Central memory CD4-positive, alpha-beta T cell (primary cell): ENCODE measurements around the gene TCIRG1.
A peak's percentile ranks its signal among the peaks of the same experiment; 100 is the strongest.

ENCODE experiments used
- DNase-seq: peaks from one replicate; pipeline ENCODE4 v3.0.0; 2022

The TCIRG1 gene

DNA sequence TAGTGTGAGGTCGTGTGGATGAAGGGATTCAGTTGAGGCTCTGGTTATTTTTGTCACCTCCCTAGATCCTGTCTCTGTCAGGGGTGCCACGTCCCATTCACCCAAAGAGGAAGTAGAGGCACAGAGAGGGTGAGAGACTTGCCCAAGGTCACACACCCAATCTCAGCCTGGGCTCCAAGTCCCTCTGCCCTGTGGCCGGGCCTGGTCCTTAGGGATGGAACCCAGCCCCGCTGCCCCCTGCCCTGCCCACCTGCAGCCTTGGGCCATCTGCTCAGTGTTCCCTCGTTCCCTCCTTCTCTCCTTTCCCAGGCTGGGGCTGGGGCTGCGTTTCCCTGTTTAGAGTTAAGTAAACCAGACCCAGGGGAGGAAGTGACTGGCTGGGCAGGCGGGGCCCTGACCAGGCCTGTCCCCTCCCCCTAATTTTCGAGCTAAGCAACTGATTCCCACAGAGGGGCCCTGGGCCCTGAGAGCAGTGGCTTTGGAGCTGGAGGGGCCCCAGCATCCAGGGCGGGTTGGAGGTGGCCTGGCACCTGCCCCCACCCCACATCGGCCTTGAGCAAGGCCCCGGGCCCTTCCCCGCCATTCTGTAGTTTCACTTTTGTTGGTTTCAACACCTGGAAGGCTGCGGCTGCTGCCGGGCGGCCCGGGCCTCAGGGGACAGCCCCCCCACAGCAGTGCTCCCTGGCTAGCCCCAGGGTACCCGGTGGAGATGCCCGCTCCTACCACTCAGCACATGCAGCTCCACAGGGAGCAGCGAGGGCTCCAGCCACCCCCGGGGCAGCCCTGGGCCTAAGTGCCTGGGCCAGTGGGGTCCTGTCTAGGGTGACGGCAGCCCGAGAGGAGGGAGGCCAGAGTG lies 1.5 kb downstream of the TCIRG1 start:
- peak; percentile 56 for DNase-seq

DNA sequence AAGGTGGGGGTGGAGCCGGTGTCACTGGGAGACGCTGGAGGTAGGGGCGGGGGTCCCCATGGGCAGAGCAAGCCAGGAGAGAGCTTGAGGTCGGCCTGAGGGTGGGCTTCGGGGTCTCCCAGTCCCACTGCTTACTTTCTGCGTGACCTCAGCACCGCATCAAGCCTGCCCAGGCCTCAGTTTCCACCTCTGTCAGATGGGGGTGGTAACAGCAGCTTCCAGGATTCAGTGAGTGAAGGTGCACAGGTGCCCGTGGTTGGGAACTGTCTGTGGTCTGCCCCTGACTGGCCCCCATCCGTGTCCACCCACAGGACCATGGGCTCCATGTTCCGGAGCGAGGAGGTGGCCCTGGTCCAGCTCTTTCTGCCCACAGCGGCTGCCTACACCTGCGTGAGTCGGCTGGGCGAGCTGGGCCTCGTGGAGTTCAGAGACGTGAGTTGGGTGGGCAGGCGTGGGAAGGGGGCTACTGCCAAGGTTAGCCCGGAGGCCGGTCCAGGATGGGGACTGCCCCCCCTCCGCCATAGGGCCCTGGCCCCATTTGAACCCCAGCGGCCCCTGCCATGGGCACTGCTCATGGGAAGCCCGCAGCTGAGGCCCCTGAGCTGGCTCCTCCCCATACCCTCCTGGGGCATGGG lies 2.2 kb downstream of the TCIRG1 start:
- DNase-seq, result no peak

DNA sequence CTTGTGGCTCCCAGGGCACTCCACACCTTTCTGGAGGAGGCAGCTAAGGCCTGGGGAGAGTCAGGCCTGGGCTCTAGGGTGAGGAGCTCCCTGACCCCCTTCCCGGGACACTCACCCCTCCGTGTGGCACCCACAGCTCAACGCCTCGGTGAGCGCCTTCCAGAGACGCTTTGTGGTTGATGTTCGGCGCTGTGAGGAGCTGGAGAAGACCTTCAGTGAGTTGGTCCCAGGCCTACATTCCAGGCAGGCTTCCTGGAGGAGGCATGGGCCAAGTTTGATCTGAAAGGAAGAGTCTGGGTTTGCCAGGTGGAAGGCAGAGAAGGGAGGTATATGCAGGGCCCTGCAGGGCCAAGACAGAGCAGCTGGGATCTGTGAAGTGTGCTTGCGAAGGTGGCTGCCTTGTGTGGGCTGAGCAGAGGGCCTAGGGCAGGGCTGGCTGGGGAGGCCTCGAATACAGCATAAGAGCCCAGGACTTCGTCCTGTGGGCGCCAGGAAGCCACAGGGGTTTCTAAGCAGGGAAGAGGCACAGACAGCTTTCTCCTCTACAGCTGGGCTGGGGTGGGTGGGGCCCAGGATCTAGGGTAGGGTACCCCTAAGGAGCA lies 2.9 kb downstream of the TCIRG1 start:
- DNase-seq, result no peak

DNA sequence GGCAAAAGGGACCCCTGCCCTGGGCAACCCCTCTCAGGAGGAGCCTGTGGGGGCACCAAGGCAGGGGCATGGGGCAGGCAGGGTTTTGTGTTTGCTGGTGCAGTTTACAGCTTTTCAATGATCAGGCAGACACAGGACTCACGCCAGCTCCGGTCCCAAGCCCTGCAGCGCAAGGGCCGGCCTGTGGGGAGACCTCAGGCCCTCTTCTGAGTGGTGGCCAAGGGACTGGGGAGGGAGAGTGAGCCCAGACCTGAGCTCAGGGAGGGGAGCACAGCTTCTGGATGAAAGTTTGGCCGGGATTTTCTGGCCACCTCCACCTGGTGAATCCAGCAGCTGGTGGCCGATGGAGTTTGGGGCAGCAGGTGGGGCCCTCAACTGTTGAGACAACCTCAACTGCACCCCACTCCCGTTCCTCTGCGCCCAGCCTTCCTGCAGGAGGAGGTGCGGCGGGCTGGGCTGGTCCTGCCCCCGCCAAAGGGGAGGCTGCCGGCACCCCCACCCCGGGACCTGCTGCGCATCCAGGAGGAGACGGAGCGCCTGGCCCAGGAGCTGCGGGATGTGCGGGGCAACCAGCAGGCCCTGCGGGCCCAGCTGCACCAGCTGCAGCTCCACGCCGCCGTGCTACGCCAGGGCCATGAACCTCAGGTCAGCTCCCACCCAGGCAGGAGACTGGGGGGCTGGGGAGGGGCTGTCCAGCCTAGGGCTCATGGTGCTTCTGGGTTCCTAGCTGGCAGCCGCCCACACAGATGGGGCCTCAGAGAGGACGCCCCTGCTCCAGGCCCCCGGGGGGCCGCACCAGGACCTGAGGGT lies 3.6 kb downstream of the TCIRG1 start:
- DNase-seq, result no peak

DNA sequence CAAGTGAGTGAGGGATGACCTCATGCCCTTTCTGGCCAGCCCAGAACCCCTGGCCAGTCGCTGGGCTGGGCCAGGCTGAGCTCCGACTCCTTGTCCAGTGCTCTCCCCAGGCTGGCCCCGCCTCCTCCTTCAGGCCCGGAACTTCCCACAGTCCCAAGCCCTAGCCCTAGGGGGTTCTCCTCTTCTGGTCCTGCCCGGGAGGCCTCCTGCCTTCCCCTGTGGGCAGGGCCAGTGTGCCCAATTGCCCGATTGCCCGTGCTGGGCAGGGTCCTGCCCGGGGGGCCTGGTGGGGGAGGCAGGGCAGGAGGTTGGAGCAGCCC lies 4.2 kb downstream of the TCIRG1 start:
- DNase-seq, result no peak

DNA sequence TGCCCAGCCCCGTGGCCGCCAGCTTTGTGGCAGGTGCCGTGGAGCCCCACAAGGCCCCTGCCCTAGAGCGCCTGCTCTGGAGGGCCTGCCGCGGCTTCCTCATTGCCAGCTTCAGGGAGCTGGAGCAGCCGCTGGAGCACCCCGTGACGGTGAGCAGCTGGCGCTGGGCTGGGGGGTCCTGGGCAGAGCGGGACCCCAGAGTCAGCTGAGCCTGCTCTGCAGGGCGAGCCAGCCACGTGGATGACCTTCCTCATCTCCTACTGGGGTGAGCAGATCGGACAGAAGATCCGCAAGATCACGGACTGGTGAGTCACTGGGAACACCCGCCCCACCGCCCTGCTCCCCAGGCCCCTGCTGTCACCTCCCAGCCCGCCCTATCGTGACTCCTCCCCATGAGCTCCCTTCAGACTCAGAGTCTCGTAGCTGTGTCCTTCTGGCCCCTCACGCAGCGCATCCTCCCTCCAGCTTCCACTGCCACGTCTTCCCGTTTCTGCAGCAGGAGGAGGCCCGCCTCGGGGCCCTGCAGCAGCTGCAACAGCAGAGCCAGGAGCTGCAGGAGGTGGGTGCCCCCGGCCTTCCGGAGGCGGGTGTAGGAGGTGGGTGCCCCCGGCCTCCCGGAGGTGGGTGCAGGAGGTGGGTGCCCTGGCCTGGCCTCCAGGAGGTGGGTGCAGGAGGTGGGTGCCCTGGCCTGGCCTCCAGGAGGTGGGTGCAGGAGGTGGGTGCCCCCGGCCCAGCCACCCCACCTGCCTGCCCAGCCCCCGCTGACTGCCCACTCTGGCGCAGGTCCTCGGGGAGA lies 4.7 kb downstream of the TCIRG1 start:
- DNase-seq, result no peak

DNA sequence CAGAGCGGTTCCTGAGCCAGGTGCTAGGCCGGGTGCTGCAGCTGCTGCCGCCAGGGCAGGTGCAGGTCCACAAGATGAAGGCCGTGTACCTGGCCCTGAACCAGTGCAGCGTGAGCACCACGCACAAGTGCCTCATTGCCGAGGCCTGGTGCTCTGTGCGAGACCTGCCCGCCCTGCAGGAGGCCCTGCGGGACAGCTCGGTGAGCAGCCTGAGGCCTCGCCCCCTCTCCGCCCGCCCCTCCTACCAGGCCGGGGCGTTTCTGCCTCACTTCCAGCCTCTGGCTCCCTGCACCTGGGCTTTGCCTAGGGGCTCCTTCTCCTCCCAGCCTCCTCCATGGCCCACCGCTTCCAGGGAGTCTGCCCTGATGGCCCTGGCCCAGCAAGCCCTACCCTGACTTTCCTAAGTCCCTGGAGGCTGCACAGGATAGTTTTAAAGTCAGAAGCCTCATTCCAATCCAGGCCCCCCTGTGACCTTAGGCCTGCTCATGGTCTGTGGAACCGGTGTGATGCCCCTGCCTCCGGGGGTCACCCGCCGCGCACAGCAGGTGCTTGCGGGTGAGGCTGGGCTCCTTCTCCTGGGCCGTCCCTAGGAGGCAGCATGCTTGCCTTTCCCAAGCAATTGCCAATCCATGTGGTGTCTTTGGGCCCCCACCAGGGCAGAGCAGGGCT lies 5.5 kb downstream of the TCIRG1 start:
- DNase-seq, result no peak

DNA sequence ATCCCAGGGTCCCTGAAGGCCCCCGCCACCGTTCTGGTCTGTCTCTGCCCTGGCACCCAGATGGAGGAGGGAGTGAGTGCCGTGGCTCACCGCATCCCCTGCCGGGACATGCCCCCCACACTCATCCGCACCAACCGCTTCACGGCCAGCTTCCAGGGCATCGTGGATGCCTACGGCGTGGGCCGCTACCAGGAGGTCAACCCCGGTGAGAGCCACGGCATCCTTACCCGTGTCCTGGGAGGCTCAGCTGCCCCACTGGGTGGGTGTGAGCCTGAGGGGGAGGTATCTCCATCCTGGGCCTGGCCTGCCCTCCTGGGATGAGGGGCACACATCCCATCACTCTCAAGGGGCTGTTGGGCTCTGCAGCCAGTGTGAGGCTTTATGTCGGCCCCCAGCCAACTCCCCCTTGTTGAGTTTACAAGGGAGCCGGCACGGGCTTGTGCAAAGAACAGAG lies 6.1 kb downstream of the TCIRG1 start:
- DNase-seq, result no peak

DNA sequence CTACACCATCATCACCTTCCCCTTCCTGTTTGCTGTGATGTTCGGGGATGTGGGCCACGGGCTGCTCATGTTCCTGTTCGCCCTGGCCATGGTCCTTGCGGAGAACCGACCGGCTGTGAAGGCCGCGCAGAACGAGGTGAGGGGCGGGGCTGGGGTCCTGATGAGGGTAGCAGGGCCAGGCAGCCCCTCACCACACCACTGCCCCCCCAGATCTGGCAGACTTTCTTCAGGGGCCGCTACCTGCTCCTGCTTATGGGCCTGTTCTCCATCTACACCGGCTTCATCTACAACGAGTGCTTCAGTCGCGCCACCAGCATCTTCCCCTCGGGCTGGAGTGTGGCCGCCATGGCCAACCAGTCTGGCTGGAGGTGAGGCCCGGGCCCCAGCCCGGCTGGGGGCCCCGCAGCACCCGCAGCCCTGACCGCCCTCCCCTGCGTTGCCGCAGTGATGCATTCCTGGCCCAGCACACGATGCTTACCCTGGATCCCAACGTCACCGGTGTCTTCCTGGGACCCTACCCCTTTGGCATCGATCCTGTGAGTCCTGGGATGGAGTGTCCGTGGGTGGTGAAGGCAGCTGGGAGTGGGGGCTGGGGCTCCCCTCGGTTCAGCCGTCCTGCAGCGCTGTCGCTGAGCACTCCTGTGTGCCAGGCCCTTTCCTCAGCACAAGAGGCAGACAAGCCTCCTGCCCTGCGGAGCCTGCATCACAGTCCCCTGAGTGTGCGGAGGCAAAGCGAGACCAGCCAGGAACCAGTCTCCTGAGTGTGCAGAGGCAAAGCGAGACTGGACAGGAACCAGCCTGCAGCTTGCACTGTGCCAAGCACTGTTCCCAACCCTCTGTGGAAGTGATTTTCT lies 8.8 kb downstream of the TCIRG1 start:
- DNase-seq, result no peak

DNA sequence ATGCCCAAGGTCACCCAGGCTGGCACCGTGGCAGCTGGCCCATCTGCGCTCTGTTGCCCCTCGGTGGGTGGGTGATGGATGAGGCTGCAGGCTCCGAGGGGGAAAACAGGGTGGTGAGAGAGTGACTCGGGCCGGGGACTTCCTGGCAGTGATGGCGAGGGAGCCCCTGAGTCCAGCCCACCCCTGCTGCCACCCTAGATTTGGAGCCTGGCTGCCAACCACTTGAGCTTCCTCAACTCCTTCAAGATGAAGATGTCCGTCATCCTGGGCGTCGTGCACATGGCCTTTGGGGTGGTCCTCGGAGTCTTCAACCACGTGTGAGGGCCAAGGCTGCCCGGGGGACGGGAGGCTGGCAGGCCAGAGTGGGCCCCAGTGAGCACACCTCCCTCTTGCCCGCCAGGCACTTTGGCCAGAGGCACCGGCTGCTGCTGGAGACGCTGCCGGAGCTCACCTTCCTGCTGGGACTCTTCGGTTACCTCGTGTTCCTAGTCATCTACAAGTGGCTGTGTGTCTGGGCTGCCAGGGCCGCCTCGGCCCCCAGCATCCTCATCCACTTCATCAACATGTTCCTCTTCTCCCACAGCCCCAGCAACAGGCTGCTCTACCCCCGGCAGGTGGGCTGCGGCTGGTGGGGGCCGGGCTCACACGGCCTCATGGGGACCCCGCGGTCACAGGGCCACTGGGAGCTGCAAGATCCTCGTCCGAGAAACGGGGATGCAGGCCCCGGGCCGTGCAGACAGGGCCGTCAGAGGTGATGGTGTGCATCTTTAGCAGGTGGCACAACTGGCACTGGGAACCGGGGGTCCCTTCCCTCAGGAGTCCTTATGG lies 10.1 kb downstream of the TCIRG1 start:
- no peak for DNase-seq

DNA sequence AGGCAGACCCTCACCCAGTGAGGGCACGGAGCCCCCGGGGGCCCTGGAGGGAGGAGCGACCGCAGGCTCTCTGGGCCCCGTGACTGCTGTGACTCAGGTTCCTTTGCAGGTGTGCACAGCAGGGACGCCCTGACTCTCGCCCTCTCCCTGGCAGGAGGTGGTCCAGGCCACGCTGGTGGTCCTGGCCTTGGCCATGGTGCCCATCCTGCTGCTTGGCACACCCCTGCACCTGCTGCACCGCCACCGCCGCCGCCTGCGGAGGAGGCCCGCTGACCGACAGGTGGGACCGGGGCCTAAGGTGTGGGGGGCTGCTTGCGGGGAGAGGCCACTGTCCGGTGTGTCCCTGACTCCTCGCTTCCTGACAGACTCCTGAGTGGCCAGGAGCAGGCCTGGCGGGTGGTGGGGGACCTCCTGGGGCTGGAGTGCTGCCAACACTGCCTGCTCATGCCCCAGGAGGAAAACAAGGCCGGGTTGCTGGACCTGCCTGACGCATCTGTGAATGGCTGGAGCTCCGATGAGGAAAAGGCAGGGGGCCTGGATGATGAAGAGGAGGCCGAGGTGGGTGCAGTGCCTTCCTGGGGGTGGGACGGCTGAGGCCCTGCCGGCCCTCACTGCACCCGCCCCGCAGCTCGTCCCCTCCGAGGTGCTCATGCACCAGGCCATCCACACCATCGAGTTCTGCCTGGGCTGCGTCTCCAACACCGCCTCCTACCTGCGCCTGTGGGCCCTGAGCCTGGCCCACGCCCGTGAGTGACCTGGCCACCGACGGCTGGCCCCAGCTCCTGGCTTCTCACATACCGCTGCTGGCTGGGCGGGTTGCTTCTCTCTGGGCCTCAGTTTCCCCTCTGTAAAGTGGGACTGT lies 10.9 kb downstream of the TCIRG1 start:
- DNase-seq, result no peak

DNA sequence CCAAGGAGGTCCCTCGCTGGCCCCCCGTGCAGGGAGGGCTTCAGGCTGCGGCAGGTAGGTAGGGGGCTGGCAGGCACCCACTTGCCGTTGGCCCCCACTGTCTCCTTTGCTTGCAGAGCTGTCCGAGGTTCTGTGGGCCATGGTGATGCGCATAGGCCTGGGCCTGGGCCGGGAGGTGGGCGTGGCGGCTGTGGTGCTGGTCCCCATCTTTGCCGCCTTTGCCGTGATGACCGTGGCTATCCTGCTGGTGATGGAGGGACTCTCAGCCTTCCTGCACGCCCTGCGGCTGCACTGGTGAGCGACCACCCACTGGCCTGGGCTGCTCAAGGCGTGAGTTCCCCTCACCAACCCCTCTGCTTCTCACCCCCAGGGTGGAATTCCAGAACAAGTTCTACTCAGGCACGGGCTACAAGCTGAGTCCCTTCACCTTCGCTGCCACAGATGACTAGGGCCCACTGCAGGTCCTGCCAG lies 11.6 kb downstream of the TCIRG1 start:
- no peak for DNase-seq

DNA sequence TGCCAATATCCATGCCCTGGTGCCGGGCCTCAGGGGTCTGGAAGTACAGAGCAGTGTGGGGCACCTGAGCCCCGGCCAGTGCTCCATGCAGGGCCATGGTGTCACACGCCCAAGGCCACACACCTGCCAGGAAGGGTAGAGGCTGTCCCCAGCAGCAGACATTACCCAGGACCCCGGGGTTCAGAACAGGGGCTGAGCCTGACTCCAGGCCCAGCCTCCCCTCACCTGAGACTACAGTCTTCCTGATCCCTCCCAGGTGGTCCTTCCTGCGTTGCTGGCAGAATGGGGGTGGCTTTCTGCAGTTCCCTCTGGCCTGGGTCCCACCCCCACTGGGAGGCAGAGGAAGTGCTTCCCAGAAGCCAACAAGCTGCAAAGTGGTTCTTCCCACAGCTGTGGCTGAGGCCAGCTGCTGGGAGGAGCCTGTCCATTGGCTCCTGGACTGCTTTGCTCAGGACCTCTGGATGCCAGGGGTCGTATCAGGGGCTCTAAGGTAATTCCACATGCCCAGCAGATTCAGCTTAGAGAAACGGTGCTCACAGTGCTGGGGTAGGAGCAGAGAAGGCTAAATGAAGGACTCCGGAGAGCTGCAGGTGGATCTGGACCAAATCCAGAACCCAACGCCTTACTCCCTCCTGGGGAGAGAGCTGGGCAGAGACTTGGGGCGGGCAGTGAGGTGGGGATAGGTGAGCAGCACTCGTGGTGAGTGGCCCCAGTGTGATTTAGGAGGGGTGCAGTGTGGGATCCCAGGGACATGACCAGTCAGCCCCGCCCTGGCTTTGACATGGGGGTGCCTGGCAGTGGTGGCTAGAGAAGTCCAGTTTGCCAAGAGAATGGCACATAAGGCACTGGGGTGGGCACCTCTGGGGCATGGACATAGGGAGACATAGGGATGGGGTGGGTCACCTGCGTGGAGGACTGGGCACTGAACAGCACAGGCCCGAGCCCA lies 12.6 kb downstream of the TCIRG1 start:
- no peak for DNase-seq

DNA sequence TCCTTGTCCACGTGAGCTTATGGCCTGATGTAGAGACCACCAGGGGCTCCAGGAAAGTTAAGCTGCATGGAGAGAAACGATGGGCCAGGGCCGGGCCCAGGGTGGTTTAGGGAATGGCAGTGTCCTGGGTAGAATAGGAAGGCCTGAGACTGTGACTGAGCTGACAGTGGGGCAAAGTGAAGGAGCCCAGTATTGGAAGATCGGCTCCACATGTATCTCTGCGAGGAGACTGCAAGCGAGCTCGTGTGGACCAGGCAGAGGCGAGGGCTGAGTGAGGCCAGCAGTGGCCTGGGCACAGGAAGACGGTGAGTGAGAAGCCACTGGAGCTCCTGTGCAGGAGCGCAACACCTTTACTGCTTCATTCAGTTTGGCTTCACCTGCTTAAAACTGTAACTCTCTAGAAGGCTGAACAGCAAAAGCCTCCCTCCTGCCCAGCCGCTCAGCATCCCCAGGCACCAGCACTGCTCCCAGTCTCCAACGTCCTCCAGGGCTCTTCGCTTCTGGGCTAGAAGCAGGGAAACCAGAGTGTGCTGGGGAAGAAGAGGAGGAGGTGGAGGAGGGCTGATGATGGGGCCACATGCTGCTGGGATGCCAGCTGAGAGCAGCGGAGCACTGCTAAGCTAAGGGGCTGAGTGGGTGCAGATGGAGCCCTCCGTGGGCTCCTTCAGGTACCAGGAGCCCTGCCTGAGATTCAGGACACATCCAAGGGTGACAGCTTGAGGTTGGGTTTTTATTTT lies 13.5 kb downstream of the TCIRG1 start:
- DNase-seq, result no peak

DNA sequence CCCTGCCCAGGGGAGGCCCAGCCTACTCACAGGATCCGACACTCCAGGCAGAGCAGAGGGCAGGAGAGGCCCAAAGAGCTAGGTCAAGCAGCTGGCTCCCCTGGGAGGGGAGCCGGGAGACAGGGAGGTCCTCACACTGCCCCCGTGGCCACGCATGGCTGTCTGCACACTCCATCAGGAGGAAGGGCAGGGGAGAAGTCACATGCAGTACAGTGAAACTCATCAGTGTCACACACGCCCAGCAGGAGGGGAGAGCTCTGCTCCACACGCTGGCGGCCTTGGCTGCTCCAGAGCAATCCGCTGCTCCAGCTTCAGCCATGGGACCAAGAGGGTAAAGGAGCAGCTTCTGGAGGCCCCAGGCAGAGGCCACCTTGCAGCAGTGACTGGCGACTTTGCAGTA lies 14.3 kb downstream of the TCIRG1 start:
- no peak for DNase-seq

DNA sequence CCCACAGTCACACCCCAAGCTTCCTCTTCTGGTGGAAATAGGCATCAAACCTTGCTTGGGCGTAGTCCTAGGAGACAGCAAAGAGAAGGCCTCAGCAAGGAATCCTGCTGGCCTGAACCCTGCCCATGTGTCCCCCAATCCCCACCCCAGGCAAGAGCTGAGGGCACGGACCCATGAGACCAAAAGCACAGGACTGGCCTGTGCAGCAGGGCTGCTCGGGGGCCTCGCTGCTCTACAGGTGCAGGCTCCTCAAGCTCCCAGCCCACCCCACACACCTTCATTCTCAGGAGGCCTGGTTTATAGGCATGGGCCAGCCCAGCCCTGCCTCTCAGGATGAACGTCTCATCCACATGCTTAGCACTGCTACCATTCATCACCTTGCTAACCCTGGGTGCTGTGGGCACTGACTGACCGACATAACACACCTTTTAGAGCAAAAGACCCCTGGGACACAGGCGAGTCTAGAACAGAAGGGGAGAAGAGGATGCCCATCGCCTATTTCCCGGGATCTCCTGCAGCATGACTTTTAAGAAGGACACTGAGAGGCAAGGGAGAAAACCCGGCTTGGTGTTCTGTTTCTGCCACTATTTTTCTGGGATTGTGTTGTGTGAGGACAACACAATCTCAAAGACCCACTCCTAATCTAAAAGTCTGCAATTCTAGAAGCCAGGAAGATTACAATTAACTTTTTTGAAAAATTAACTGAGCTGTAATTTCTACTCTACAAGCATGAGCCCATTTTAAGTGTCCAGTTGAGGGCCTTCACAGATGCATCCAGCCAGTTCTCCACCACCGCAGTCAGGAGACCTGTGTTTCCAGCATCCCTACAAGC lies 15.4 kb downstream of the TCIRG1 start:
- DNase-seq, result no peak
